NCI-H146 treated with DMSO at 0.1 percent for 48 hours (cell line): ENCODE results near the gene GLB1L.
A peak's percentile ranks its signal among the peaks of the same experiment; 100 is the strongest.

Experiments
- DNase-seq: peaks from one replicate; lab custom pipeline; 2025; ENCODE audit not compliant: unreplicated experiment; lab: John Stamatoyannopoulos, UW

The GLB1L gene

GRCh38 chr2:219228041-219228910, 17.0 kb downstream of the GLB1L start:
- no peak for DNase-seq

GRCh38 chr2:219225350-219225749, 19.9 kb downstream of the GLB1L start:
- no peak for DNase-seq

GRCh38 chr2:219223831-219224610, 21.2 kb downstream of the GLB1L start:
- DNase-seq, result no peak

- DNase-seq, result no peak
These were observed 23.2 kb downstream of the GLB1L start for GRCh38 chr2:219221957-219222518.

- DNase-seq, result no peak
These were observed 24.4 kb downstream of the GLB1L start for GRCh38 chr2:219220652-219221402.

- no peak for DNase-seq
These were observed 25.3 kb downstream of the GLB1L start for GRCh38 chr2:219219784-219220532.

- DNase-seq, result peak; percentile 35
These were observed 26.2 kb downstream of the GLB1L start, which contains the start of gene ABCB6 for GRCh38 chr2:219218732-219219701. ABCB6 (minus strand) TSS chr2:219218958; CDS start chr2:219218673, 285 bp downstream.

- DNase-seq, result peak; percentile 15
These were observed 27.0 kb downstream of the GLB1L start for GRCh38 chr2:219218217-219218731.

- DNase-seq, result no peak
These were observed 28.7 kb downstream of the GLB1L start for GRCh38 chr2:219216535-219216915.

GRCh38 chr2:219215871-219216534, 29.2 kb downstream of the GLB1L start:
- no peak for DNase-seq

GRCh38 chr2:219214786-219215185, 30.5 kb downstream of the GLB1L start:
- no peak for DNase-seq

GRCh38 chr2:219214141-219214540, 31.1 kb downstream of the GLB1L start:
- DNase-seq, result no peak

GRCh38 chr2:219213486-219214071, 31.7 kb downstream of the GLB1L start:
- DNase-seq, result no peak

GRCh38 chr2:219213026-219213415, 32.2 kb downstream of the GLB1L start:
- DNase-seq, result no peak

GRCh38 chr2:219210886-219211362, 34.3 kb downstream of the GLB1L start:
- no peak for DNase-seq

GRCh38 chr2:219210196-219210885, 34.9 kb downstream of the GLB1L start:
- DNase-seq, result no peak
